NOMO-1 treated with DMSO at 0.1 percent for 48 hours (cell line): ENCODE results near the gene CPNE7.
"Not testable (repeated sequence)": the region's sequence is repeated elsewhere in the genome, so short reads cannot be mapped to it uniquely, and the experiment has no call there.

Experiments used
- DNase-seq: peaks from one replicate; lab custom pipeline; 2025; ENCODE audit not compliant: unreplicated experiment; lab: John Stamatoyannopoulos, UW

Gene CPNE7

DNA sequence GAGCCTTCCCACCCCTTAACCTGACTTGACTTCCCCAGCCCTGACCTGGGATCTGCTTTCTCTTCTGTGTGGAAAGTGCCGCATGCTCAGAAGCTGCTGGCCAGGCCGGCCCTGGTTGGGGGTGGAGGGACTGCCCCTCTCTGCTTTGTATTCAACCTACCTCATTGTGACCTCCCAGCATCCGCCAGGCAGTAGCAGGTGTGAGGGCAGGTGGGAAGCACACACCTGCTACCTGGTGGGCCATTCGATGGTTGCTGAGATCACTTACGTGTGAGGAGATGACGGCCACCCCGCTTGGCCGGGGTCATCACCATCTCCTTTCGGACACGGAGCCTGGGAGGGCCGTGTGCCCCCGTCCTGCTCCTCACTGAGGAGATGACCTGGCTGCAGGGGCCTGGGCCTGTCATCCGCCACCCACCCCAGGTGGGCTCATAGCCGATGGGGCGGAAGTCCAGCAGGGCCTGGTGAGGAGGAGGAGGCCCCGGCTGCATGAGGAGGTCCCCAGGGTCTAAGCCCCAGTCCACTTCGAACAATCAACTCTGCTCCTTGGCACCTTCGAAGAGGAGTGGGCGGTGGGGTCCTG is 7.1 kb downstream of the CPNE7 start:
- DNase-seq: no peak

GRCh38 chr16:89583197-89583894 is 7.8 kb downstream of the CPNE7 start:
- DNase-seq: no peak

DNA sequence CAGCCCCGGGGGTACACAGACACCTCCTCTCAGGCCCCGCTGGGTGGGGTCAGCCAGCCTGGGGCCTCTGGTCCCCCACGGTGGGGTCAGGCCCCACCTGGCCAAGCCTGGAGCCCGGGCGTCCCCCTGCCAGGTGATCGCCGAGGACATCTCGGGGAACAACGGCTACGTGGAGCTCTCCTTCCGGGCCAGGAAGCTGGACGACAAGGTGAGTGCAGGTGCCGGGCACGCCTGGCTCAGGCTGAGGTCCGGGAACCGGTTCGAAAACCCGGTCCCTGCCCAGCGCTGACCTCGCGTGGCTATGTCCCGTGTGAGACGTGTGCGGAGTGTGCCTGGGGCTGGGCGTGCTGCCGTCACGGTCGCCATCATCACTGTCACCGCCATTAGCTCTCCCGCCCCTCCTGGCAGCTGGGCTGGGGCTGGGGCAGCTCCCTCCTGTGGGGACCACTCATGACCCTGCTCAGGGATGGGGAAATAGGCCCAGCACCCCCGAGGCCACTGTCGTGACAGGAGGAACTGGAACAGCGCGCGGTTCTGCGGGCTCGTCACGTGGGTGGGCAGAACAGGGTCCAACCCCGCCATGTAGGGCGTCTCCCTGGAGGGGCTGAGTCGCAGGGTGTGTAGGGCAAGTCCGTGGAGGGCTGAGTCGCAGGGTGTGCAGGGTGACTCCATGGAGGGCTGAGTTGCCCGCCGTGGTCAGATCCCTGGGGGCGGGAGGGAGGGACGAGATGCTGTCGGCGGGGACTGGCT is 8.5 kb downstream of the CPNE7 start:
- DNase-seq: no peak

- DNase-seq: no peak
Observed at GRCh38 chr16:89584768-89585549, 9.4 kb downstream of the CPNE7 start.

DNA sequence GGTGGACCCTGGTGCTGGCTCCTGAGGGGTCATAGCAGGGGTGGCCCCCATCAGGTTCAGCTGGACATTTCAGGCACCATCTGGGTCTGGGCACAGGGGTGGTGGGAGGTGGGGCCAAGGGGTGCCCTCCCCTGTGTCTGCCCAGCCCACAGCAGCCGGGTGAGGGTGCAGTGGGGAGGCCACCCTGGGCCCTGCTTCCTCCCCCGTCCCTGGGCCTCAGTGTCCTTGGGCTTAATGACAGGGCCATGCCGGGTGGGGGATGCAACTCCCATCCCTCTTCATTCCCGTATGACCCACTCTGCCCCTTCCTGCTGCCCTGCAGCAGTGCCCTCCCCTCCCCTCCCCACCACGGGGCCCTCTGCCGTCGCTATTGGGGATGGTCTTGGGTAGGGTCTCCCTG is 10.7 kb downstream of the CPNE7 start:
- no peak for DNase-seq

- no peak for DNase-seq
Observed at GRCh38 chr16:89586853-89587252, 11.3 kb downstream of the CPNE7 start.

DNA sequence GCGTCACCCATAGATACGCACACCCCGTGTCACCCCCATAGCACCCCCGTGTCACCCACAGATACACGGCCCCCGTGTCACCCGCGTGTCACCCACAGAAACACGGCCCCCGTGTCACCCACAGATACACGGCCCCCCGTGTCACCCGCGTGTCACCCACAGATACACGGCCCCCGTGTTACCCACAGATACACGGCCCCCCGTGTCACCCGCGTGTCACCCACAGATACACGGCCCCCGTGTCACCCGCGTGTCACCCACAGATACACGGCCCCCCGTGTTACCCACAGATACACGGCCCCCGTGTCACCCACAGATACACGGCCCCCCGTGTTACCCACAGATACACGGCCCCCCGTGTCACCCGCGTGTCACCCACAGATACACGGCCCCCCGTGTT is 12.1 kb downstream of the CPNE7 start:
- not testable (repeated sequence) for DNase-seq

GRCh38 chr16:89588413-89589109 is 13.0 kb downstream of the CPNE7 start:
- no peak for DNase-seq

DNA sequence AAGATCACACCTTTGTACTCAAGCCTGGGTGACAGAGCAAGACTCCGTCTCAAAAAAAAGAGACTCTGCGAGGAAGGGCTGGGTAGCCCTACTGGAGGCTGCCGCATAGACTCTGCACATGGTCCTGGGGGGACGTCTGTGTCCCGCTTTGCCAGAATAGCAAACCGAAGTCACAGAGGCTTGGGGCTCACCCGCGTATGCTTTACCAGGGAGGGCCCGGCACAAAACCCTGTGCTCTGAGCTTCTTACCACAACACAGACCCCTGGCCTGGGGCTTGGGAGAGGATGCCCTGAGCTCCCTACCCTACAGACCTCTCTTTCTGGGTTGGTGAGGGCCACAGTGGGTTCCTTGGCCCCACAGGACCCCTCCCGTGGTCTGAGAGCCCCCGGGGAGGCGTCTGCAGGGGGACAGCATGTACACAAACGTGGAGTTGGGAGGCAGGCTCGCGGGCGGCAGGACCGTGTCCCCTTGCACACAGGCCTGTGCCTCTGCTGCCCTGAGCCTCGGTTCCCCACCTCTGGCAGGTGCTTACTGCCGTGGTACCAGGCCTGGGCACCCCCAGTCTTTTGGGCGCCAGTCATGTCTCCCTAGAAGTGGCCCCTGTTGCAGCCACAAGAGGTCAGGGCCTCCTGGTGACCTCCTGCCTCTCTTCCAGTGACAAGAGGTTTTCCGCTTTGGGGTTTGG is 13.8 kb downstream of the CPNE7 start:
- DNase-seq: no peak

DNA sequence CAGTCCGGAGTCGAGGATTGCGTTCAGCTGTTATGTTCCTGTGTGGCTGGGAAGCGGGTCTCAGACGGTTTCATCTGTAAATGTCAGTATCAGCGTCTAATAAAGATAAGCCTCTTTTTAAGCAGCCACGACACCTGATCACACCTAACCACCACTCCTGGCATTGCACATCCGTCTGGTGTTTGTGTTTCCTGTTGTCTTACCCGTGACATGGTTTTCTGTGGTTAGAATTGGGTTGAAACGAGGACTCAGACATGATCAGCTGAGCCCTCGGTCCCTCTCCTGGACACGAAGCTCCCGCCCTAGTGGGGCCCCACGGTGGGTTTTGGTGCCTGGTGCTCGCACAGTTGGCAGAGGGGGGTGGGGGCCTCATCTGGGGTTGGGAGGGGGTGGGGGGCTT is 18.3 kb downstream of the CPNE7 start:
- DNase-seq: no peak

- DNase-seq: no peak
Observed at GRCh38 chr16:89595330-89596060, 19.9 kb downstream of the CPNE7 start.

- no peak for DNase-seq
Observed at GRCh38 chr16:89596061-89596689, 20.6 kb downstream of the CPNE7 start.

GRCh38 chr16:89596957-89597649 is 21.5 kb downstream of the CPNE7 start:
- no peak for DNase-seq

DNA sequence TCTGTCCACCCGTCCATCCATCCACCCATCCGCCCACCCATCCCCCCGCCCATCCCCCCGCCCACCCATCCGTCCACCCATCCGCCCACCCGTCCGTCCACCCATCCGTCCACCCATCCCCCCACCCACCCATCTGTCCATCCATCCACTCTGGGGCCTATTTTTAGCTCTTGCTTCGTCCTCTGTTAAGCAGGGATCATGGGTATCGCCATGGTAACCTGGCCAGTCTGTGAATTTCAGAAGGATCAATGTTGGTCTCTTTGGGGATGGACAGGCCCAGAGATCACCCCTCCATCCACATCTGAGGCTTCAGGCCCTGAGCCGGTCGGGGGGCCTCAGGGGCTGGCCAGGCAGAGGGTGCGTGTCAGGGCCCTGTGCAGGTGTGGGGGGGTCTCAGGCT is 22.6 kb downstream of the CPNE7 start:
- no peak for DNase-seq

DNA sequence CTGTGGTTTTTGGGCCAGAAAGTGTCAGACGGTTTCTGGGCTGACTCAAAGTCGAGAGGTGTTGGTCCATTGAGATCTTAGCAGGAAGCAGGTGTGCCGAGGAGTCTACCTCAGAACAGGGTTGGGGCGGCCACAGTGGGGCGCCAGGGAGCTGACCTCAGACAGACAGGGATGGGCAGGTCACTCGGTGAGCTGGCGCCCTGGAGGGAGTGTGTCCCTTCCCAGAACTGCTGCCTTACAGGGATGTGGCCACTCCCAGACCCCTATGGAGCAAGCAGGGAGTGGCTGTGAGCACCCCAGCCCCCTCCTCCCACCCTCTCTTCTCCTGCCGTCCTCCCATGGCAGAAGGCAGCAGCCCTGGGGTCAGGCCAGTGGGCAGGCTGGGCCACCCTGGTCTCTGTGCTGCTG is 23.9 kb downstream of the CPNE7 start:
- no peak for DNase-seq

DNA sequence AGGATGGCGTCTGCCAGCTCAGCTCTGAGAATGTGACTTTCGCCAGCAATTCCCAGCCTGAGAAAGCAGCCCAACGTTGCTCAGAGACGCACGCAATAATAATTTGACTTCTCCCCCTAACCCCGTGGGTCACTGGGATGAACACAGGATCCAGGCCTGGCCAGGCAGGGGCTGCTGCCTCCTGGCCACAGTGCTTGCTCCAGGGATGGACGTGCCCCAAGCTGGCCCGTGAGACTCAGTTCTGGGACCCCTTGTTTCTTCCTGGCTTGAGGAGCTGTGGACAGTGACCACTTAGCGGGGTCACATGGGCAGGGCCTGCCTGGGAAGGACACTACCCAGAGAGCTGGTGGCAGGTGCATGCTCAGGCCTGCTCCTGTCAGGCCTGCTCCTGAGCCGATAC is 24.3 kb downstream of the CPNE7 start:
- no peak for DNase-seq

DNA sequence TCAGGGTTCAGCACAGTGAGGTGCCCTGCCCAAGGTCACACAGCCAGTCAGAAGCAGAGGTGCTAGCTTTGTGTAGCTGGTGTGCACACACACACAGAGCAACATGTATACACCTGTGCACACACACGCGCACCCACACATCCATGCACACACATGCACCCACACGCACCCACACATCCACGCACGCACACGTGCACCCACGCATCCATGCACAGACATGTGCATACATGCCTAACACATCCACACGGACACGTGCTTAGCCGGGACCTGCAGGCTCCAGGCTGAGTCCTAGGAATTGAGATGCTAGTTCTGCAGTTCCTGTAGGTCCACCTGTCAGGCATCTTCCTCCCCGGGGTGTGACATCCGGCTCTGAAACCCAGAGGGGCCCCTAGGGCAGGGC is 24.9 kb downstream of the CPNE7 start:
- DNase-seq: no peak

- no peak for DNase-seq
Observed at GRCh38 chr16:89600956-89601355, 25.4 kb downstream of the CPNE7 start.

- no peak for DNase-seq
Observed at GRCh38 chr16:89601906-89602272, 26.3 kb downstream of the CPNE7 start.
